ENCODE data around the gene CEP170B.

GRCh38 chr14:104859900-104860299, 5.2 kb upstream of the CEP170B start:
- no peak for TF ChIP-seq BRCA1 (CRISPR knock-in tag; IDR thresholded peaks at IDR 0.05)
- no peak for TF ChIP-seq KDM1A (CRISPR knock-in tag; IDR thresholded peaks at IDR 0.05)
- TF ChIP-seq ZSCAN20 (CRISPR knock-in tag; IDR thresholded peaks at IDR 0.05; ENCODE audit: borderline replicate concordance), result no peak
- TF ChIP-seq GTF2F1 (IDR thresholded peaks at IDR 0.05; ENCODE audit: low read length), result no peak
- no peak for TF ChIP-seq POLR2A (IDR thresholded peaks at IDR 0.05; ENCODE audit: insufficient read depth in 1 of 2, low read depth in 2 of 2, low read length in 2 of 2)
- no peak for TF ChIP-seq ELK4 (CRISPR knock-in tag; IDR thresholded peaks at IDR 0.05; ENCODE audit: borderline replicate concordance)
- no peak for TF ChIP-seq CTCF (CRISPR knock-in tag; IDR thresholded peaks at IDR 0.05)
- TF ChIP-seq PATZ1 (CRISPR knock-in tag; IDR thresholded peaks at IDR 0.05), result no peak
- no peak for TF ChIP-seq ZGPAT (CRISPR knock-in tag; IDR thresholded peaks at IDR 0.05)
- no peak for TF ChIP-seq SETDB1 (CRISPR knock-in tag; IDR thresholded peaks at IDR 0.05; ENCODE audit: borderline replicate concordance)
